Fibroblast of lung (primary cell): ENCODE measurements around the gene CAMTA1. TPM values are rescaled to one million over a fixed set of nuclear protein-coding genes. Genes with fewer than 3 reads are reported as not detected.

Experiments
- DNase-seq, 2 donors: peaks; one replicate each; pipeline versions ENCODE4 v3.0.0 to v3.0.0-alpha.2; 2010; ENCODE audit warnings: low read depth in 2 of 2
- H2AFZ ChIP-seq: 2 replicates; pipeline ENCODE4 v1.5.1; 2012; ENCODE audit warnings: low read length, control low read depth, inconsistent platforms
- H3K27ac ChIP-seq: 2 replicates; pipeline ENCODE4 v1.5.1; 2011; ENCODE audit warnings: low read length, control low read depth; ENCODE audit not compliant: insufficient read depth
- H3K27me3 ChIP-seq: 2 replicates; pipeline ENCODE4 v1.5.1; 2011; ENCODE audit warnings: mild to moderate bottlenecking, low read length; ENCODE audit not compliant: control insufficient read depth, insufficient read depth
- H3K36me3 ChIP-seq: 2 replicates; pipeline ENCODE4 v1.5.1; 2011; ENCODE audit warnings: low read length; ENCODE audit not compliant: control insufficient read depth, insufficient read depth
- H3K4me1 ChIP-seq: 2 replicates; pipeline ENCODE4 v1.5.1; 2011; ENCODE audit warnings: low read length; ENCODE audit not compliant: control insufficient read depth, insufficient read depth; ENCODE audit errors: extremely low read depth
- H3K4me2 ChIP-seq: 2 replicates; pipeline ENCODE4 v1.5.1; 2011; ENCODE audit warnings: low read length, control low read depth; ENCODE audit not compliant: insufficient read depth; ENCODE audit errors: extremely low read depth
- H3K4me3 ChIP-seq, 4 experiments: fragments of 200-600 bp in 1 of 4; sonication (generic) in 1 of 4; replicated peaks in 1 of 4; 2 replicates each; pipeline ENCODE4 v1.5.1; 2011 to 2016; ENCODE audit warnings: low read length in 4 of 4, low read depth in 3 of 4, mild to moderate bottlenecking in 3 of 4, control low read depth in 2 of 4, inconsistent platforms in 1 of 4, mixed read lengths in 1 of 4; ENCODE audit not compliant: insufficient read depth in 1 of 4; ENCODE audit errors: control extremely low read depth in 1 of 4
- H3K79me2 ChIP-seq: 2 replicates; pipeline ENCODE4 v1.5.1; 2012; ENCODE audit warnings: mild to moderate bottlenecking, low read length, inconsistent platforms; ENCODE audit not compliant: control insufficient read depth, insufficient read depth
- H3K9ac ChIP-seq: 2 replicates; pipeline ENCODE4 v1.5.1; 2011; ENCODE audit warnings: mild to moderate bottlenecking, low read length, control low read depth; ENCODE audit not compliant: insufficient read depth
- H3K9me3 ChIP-seq: 2 replicates; pipeline ENCODE4 v1.5.1; 2012; ENCODE audit warnings: low read depth, low read length; ENCODE audit not compliant: control insufficient read depth, insufficient read depth
- H4K20me1 ChIP-seq: 2 replicates; pipeline ENCODE4 v1.5.1; 2011; ENCODE audit warnings: low read length; ENCODE audit not compliant: control insufficient read depth, insufficient read depth; ENCODE audit errors: extremely low read depth
- EZH2 ChIP-seq: IDR thresholded peaks from 2 replicates; pipeline ENCODE4 v1.5.1; 2012; ENCODE audit warnings: low read length, control low read depth, mild to moderate bottlenecking; ENCODE audit errors: missing control alignments
- polyA plus RNA-seq, 2 donors: library from polyadenylated mRNA; depleted of rRNA in 1 of 2; stranded (reverse) in 1 of 2; unstranded in 1 of 2; fragments of >200 nt; gene quantifications; 2 replicates each; pipeline ENCODE4 v1.2.1, GENCODE V29; 2011 to 2012; ENCODE audit warnings: missing spikeins in 1 of 2
- total RNA-seq: library from RNA; depleted of rRNA; stranded (reverse); fragments of >200 nt; gene quantifications from 2 replicates; pipeline ENCODE4 v1.2.1, GENCODE V29; 2014
- TF ChIP-seq, protein P1 (sequence below), 2 donors: IDR thresholded peaks in 1 of 2; conservative IDR thresholded peaks in 1 of 2; 1 replicate in 1 of 2; 2 replicates in 1 of 2; pipeline ENCODE4 v1.5.1; 2011 to 2012; ENCODE audit warnings: low read length in 2 of 2, control low read depth in 1 of 2, inconsistent platforms in 1 of 2, low read depth in 1 of 2, mild to moderate bottlenecking in 1 of 2

The CAMTA1 gene
- total and polyA plus RNA-seq, 2 donors (not counting 1 experiment from before 2014, with no cell fraction given) = 47.6 to 86.0 TPM

DNA sequence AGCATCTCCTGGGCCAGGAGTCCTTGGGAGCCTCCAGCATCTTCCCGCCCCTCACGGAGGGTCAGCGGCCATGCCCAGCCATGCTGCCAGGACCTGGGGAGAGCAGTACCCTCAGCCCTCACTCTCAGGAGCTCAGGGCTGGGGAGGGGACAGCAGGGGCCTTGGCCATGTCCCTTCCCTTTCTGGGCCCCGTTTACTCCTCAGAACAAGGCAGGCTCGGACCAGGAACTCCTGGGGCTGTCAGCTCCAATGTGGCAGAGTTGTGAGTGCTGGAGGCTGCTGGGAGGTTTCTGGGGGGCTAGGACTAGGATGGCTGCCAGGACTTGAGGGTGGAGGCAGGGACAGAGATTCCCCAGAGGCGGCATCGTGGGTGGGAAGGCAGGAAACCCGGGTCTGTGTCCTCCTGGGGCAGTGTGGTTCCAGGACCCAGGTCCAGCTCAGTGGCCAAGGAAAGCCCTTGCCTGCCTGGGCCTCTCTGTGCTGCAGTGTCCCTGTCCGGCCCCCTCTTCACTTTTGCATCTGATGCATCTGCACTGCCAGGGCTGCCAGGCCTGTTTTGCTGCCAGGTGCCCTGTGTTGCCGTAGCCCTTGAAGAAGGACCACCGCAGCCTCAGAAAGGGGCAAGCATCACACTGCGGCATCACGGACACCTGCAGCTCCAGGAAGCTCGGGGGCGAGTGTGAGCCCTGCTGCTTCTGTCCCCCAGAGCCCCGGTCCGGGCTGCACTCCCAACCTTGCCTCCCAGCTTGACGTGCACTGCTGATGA is 223.9 kb downstream of the CAMTA1 start:
- no peak overlapping the region for H3K4me3 ChIP-seq
- no peaks in the 10 kb centered on the region for H3K36me3 ChIP-seq
- H3K79me2 ChIP-seq = no peaks in the 10 kb centered on the region
- H4K20me1 ChIP-seq = no peaks in the 10 kb centered on the region
- DNase-seq = no peak
- TF ChIP-seq, protein P1, sequence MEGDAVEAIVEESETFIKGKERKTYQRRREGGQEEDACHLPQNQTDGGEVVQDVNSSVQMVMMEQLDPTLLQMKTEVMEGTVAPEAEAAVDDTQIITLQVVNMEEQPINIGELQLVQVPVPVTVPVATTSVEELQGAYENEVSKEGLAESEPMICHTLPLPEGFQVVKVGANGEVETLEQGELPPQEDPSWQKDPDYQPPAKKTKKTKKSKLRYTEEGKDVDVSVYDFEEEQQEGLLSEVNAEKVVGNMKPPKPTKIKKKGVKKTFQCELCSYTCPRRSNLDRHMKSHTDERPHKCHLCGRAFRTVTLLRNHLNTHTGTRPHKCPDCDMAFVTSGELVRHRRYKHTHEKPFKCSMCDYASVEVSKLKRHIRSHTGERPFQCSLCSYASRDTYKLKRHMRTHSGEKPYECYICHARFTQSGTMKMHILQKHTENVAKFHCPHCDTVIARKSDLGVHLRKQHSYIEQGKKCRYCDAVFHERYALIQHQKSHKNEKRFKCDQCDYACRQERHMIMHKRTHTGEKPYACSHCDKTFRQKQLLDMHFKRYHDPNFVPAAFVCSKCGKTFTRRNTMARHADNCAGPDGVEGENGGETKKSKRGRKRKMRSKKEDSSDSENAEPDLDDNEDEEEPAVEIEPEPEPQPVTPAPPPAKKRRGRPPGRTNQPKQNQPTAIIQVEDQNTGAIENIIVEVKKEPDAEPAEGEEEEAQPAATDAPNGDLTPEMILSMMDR (conservative IDR thresholded peaks at IDR 0.05 in 1 of 2, IDR thresholded peaks at IDR 0.05 in 1 of 2; ENCODE audit: low read depth in 1 of 2, low read length in 2 of 2) = no peak
- TF ChIP-seq EZH2 = no peak
- H3K27me3 ChIP-seq = no peaks in the 10 kb centered on the region
- no peaks in the 10 kb centered on the region for H3K4me1 ChIP-seq
- no peak overlapping the region for H2AFZ ChIP-seq
- no peak overlapping the region for H3K27ac ChIP-seq
- H3K9me3 ChIP-seq = no peaks in the 10 kb centered on the region
- no peak overlapping the region for H3K4me2 ChIP-seq
- no peak overlapping the region for H3K9ac ChIP-seq

DNA sequence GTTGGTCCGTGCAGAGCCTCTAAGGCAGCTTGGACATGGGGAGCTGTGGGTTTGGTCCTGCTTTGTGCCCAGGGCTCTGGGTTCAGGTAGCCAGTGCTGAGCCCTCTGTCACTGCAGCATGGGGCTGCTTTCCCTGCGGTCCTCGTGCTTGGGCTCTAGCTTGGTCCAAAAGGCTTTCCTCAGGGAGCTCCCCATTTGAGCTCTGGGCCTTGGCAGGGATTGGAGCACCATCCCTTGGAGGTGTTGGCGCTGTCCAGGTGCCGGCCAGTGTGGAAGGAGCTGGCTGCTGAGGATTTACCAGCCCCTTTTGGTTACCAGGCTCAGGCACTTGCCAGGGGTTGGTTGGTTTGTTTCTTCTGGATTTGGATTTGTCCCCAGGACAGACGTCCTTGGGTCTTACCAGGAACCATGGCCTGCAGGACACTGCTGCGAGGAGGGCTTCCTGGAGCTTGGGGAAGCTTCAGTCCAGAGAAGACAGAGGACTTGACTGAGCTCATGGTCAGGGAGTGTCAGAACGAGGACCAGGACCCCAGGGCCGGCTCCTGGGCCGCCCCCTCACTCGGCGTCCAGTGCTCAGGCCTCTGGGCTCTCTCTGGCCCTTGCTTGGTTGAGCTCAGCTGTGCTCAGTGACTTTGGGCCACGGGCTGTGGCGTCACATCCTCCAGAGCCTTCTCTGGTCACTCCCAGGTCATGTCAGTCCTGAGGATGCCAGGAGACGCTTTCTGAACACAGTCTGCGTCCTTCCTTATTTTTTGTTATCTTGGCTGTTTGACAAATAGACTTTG is 224.7 kb downstream of the CAMTA1 start:
- H2AFZ ChIP-seq = no peak overlapping the region
- no peaks in the 10 kb centered on the region for H3K4me1 ChIP-seq
- H3K27ac ChIP-seq = no peak overlapping the region
- H3K36me3 ChIP-seq = no peaks in the 10 kb centered on the region
- no peak for DNase-seq
- no peak overlapping the region for H3K9ac ChIP-seq
- TF ChIP-seq EZH2 = no peak
- TF ChIP-seq, protein P1 (conservative IDR thresholded peaks at IDR 0.05 in 1 of 2, IDR thresholded peaks at IDR 0.05 in 1 of 2; ENCODE audit: low read depth in 1 of 2, low read length in 2 of 2) = no peak
- no peaks in the 10 kb centered on the region for H3K27me3 ChIP-seq
- no peaks in the 10 kb centered on the region for H3K9me3 ChIP-seq
- H4K20me1 ChIP-seq = no peaks in the 10 kb centered on the region
- no peak overlapping the region for H3K4me3 ChIP-seq
- H3K4me2 ChIP-seq = no peak overlapping the region
- no peaks in the 10 kb centered on the region for H3K79me2 ChIP-seq

DNA sequence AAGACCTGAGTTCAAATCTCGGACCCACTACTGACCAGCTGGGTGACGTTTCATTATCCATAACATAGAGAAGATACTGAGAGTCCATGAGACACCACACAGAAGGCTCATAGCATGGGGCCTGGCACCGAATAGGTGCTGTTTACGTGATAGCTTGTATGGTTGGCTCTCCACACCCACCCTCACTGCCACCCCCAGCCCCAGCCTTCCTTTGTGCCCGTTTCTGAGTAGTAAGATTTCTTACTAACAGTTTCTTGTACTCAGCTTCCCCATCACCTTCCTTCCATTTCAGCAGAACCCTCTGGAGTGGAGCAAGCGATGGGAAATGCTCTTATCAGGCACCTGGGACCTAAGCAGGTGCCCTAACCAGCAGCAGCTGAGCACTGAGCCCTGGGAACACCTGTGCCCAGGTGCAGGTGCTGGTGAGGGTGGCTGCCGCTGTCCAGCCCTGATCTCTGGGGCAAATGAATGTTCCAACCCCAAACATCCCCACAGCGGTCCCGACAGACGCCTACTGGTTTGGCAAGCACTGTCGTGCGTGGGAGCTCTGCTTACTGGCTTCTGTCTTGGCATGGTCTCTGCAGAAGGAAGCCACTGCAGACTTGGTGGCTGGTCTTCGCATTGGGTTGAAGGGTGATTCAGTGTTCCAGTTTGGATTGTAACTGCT is 225.4 kb downstream of the CAMTA1 start:
- no peak for DNase-seq
- Histone ChIP-seq H3K9ac (no peak overlapping the region), H3K4me1 (no peaks in the 10 kb centered on the region), H3K27ac (no peak overlapping the region), H2AFZ (no peak overlapping the region), H3K4me2 (no peak overlapping the region), H4K20me1 (no peaks in the 10 kb centered on the region), H3K27me3 (no peaks in the 10 kb centered on the region), H3K79me2 (no peaks in the 10 kb centered on the region), H3K4me3 (no peak overlapping the region), H3K9me3 (no peaks in the 10 kb centered on the region), H3K36me3 (no peaks in the 10 kb centered on the region)
- TF ChIP-seq, protein P1 (conservative IDR thresholded peaks at IDR 0.05 in 1 of 2, IDR thresholded peaks at IDR 0.05 in 1 of 2; ENCODE audit: low read depth in 1 of 2, low read length in 2 of 2) = no peak
- TF ChIP-seq EZH2 = no peak
